ENCODE data around the gene FANCG.

DNA sequence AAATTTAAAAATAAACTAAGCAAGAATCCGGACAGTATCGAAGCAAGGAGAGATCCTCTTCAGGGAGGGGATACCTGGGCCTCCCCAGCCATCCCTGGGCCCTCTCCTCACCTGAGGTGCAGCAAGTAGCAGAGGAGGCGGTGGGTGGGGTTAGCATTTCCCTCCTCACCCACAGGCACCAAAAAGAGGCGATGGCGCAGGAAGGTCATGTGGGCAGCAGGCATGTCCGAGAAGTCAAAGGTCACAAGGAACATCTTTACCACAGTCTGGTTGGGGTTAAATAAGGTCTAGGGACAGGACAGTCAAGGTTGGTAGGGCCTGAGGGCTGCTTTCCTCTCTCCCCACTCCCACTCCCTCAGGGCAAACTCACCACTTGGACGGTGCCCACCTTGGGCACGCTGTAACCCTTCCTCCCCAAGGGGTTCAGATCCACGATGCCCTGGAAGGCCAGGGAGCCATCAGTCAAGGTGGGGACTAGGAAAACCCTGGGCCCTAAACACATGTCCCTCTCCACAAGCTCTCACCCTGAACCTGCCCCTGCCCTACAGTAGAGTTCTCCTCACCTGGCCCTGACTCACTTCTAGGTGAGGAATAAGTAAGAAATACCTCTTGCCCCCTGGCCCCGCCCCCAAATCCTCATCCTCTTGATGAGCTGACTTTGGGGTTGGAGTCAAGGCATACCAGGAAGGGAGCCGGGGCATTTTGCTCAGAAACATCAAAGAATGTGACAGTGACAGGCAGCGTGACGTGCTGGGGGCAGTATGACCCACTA is 26.0 kb upstream of the FANCG start:
- TF ChIP-seq, protein P1, sequence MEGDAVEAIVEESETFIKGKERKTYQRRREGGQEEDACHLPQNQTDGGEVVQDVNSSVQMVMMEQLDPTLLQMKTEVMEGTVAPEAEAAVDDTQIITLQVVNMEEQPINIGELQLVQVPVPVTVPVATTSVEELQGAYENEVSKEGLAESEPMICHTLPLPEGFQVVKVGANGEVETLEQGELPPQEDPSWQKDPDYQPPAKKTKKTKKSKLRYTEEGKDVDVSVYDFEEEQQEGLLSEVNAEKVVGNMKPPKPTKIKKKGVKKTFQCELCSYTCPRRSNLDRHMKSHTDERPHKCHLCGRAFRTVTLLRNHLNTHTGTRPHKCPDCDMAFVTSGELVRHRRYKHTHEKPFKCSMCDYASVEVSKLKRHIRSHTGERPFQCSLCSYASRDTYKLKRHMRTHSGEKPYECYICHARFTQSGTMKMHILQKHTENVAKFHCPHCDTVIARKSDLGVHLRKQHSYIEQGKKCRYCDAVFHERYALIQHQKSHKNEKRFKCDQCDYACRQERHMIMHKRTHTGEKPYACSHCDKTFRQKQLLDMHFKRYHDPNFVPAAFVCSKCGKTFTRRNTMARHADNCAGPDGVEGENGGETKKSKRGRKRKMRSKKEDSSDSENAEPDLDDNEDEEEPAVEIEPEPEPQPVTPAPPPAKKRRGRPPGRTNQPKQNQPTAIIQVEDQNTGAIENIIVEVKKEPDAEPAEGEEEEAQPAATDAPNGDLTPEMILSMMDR (IDR thresholded peaks at IDR 0.05): no peak
- TF ChIP-seq, protein P2, sequence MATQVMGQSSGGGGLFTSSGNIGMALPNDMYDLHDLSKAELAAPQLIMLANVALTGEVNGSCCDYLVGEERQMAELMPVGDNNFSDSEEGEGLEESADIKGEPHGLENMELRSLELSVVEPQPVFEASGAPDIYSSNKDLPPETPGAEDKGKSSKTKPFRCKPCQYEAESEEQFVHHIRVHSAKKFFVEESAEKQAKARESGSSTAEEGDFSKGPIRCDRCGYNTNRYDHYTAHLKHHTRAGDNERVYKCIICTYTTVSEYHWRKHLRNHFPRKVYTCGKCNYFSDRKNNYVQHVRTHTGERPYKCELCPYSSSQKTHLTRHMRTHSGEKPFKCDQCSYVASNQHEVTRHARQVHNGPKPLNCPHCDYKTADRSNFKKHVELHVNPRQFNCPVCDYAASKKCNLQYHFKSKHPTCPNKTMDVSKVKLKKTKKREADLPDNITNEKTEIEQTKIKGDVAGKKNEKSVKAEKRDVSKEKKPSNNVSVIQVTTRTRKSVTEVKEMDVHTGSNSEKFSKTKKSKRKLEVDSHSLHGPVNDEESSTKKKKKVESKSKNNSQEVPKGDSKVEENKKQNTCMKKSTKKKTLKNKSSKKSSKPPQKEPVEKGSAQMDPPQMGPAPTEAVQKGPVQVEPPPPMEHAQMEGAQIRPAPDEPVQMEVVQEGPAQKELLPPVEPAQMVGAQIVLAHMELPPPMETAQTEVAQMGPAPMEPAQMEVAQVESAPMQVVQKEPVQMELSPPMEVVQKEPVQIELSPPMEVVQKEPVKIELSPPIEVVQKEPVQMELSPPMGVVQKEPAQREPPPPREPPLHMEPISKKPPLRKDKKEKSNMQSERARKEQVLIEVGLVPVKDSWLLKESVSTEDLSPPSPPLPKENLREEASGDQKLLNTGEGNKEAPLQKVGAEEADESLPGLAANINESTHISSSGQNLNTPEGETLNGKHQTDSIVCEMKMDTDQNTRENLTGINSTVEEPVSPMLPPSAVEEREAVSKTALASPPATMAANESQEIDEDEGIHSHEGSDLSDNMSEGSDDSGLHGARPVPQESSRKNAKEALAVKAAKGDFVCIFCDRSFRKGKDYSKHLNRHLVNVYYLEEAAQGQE (IDR thresholded peaks at IDR 0.05; ENCODE audit: insufficient read depth in 1 of 2, low read depth in 2 of 2, low read length in 1 of 2): no peak
- no peak for TF ChIP-seq POLR2AphosphoS5 (IDR thresholded peaks at IDR 0.05; ENCODE audit: low read depth, low read length)

Data from Panc1 (cell line).